ENCODE data around the gene CNTNAP2. TPM values are rescaled to one million over a fixed set of nuclear protein-coding genes. Genes with fewer than 3 reads are reported as not detected.

The CNTNAP2 gene
- total RNA-seq, 1 donor from 2014 or later: 0.27 TPM

DNA sequence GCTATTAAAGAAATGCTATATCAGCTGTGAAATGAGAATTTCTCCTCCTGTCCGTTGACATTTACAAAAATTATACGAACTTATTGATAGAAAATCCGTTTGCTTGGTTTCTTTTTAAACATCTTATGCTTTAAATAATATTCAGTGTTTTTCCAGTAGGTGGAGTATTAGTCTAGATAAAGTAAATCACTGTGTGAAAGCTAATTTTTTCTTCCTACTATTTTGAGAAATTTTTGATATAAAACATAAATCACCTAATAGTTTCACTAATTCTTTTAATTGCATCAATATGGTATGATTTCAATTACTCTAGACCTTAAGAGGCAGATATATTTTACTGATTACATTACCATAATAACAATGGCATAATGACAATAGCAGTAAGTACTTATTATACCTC lies 2138.7 kb downstream of the CNTNAP2 start:
- H3K27me3 Mint-ChIP-seq (ENCODE audit: low read depth): peaks cover 4% of the 10 kb centered on the region
- H3K4me3 Mint-ChIP-seq (ENCODE audit: unreplicated experiment): no peak overlapping the region
- peaks cover 11% of the 10 kb centered on the region for H3K9me3 Mint-ChIP-seq (ENCODE audit: low read depth)
- H3K36me3 Mint-ChIP-seq (ENCODE audit: low read depth): no peaks in the 10 kb centered on the region
- TF ChIP-seq, protein P1, sequence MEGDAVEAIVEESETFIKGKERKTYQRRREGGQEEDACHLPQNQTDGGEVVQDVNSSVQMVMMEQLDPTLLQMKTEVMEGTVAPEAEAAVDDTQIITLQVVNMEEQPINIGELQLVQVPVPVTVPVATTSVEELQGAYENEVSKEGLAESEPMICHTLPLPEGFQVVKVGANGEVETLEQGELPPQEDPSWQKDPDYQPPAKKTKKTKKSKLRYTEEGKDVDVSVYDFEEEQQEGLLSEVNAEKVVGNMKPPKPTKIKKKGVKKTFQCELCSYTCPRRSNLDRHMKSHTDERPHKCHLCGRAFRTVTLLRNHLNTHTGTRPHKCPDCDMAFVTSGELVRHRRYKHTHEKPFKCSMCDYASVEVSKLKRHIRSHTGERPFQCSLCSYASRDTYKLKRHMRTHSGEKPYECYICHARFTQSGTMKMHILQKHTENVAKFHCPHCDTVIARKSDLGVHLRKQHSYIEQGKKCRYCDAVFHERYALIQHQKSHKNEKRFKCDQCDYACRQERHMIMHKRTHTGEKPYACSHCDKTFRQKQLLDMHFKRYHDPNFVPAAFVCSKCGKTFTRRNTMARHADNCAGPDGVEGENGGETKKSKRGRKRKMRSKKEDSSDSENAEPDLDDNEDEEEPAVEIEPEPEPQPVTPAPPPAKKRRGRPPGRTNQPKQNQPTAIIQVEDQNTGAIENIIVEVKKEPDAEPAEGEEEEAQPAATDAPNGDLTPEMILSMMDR (IDR thresholded peaks at IDR 0.05): peak; percentile 74
- DNase-seq (ENCODE audit: low spot score): no peak
- H3K4me1 Mint-ChIP-seq (ENCODE audit: low read depth): no peaks in the 10 kb centered on the region
- no peak overlapping the region for H3K27ac Mint-ChIP-seq (ENCODE audit: unreplicated experiment)

DNA sequence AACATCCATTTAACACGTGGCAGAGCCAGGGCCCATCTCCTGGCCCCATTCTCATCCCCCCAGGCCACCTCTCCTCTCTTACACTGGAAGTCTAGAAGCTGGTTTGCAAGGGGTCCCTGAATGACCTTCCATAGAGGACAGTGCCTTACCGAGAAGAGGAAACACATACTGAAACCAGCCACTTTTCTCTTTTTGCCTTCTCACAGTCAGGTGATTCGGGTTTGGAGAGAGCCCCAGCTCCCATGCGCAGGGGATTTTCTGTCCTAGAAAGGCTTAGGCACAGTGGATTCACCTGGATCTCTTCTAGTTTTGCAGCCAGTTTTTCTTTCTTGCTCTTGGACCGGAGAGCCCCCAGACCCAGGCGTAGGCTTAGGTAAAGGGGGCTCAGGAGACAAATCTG lies 2139.8 kb downstream of the CNTNAP2 start:
- no peak overlapping the region for H3K27ac Mint-ChIP-seq (ENCODE audit: unreplicated experiment)
- H3K4me1 Mint-ChIP-seq (ENCODE audit: low read depth): no peaks in the 10 kb centered on the region
- TF ChIP-seq, protein P1 (IDR thresholded peaks at IDR 0.05): no peak
- no peak for DNase-seq (ENCODE audit: low spot score)
- peaks cover 7% of the 10 kb centered on the region for H3K9me3 Mint-ChIP-seq (ENCODE audit: low read depth)
- peaks cover 4% of the 10 kb centered on the region for H3K27me3 Mint-ChIP-seq (ENCODE audit: low read depth)
- H3K36me3 Mint-ChIP-seq (ENCODE audit: low read depth): no peaks in the 10 kb centered on the region
- no peak overlapping the region for H3K4me3 Mint-ChIP-seq (ENCODE audit: unreplicated experiment)

DNA sequence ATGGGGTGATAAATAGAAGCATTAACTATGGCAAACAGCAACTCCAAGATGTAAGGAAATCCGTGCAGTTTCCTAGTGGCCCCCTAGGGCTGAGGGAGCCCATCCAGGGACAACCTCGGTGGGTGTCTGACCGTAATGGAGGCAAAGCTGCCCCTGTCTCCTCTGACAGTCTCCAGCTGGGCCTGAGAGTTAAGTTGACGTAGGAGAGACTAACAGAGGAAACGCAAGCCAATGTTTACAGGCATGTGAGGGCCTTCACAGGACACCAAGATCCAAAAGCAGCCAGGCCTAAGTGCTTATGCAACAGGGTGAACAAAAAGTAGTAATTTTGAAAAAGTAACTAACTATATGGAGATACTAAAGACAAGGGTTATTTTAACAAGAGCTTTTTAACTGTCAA lies 2144.0 kb downstream of the CNTNAP2 start:
- peaks cover 7% of the 10 kb centered on the region for H3K4me1 Mint-ChIP-seq (ENCODE audit: low read depth)
- no peaks in the 10 kb centered on the region for H3K36me3 Mint-ChIP-seq (ENCODE audit: low read depth)
- no peaks in the 10 kb centered on the region for H3K9me3 Mint-ChIP-seq (ENCODE audit: low read depth)
- TF ChIP-seq, protein P1 (IDR thresholded peaks at IDR 0.05): no peak
- H3K4me3 Mint-ChIP-seq (ENCODE audit: unreplicated experiment): no peak overlapping the region
- DNase-seq (ENCODE audit: low spot score): no peak
- peaks cover 8% of the 10 kb centered on the region for H3K27me3 Mint-ChIP-seq (ENCODE audit: low read depth)
- H3K27ac Mint-ChIP-seq (ENCODE audit: unreplicated experiment): no peak overlapping the region

DNA sequence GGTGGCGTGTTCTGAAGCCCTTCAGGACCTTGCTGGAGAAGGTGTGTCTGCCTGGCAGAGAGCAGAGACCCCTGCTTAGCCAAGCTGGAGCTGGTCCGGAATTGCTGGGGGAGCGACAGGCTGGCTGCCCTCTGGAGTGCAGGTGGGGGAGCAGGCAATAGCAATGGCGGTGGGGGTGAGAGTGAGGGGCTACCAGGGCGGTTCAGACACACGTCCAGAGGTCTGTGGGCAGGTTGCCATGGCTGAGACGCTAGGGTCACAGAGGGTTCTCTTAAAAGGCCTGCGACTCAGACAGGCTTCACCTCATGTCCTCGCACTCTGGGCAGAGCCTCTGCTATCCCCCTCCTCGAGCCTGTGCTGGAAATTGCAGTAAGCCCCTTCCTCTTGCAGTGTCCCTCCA lies 2144.9 kb downstream of the CNTNAP2 start:
- Mint-ChIP-seq H3K4me3 (ENCODE audit: unreplicated experiment) (no peak overlapping the region), H3K27me3 (ENCODE audit: low read depth) (peaks cover 16% of the 10 kb centered on the region), H3K4me1 (ENCODE audit: low read depth) (peaks cover 7% of the 10 kb centered on the region), H3K27ac (ENCODE audit: unreplicated experiment) (no peak overlapping the region), H3K36me3 (ENCODE audit: low read depth) (no peaks in the 10 kb centered on the region), H3K9me3 (ENCODE audit: low read depth) (no peaks in the 10 kb centered on the region)
- DNase-seq (ENCODE audit: low spot score): no peak
- TF ChIP-seq, protein P1 (IDR thresholded peaks at IDR 0.05): no peak

DNA sequence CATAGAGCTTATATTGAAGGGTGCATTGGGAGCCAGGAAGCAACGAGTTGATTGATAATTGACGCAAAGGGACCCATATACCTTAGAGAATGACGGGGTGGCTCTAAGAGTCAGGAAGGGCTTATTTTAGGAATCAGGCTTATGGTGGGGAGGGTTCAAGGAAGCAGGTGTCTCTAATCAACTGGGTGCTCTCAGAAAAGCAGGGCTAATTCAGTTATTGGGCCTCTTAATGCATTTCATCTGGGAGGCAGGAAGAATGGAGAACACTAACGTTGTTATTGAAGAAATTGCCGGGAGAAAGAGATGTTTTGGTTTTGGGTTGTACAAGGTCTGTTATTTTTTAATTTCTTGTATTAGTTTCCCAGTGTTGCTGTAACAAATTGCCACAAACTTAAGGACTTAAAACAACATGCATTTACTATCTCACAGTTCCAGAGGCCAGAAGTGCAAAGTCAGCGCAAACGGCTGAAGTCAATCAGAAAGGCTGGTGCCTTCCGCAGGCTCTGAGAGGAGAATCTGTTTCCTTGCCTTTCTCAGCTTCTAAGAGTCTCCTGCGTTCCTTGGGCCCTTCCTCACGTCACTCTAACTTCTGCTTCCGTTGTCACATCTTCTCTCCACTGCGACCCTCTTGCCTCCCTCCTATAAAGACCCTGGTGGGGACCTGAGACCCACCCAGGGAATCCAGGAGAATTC lies 2145.5 kb downstream of the CNTNAP2 start:
- TF ChIP-seq, protein P1 (IDR thresholded peaks at IDR 0.05): no peak

More for the DNA sequence above, 2145.5 kb downstream of the CNTNAP2 start:
- Mint-ChIP-seq H3K9me3 (ENCODE audit: low read depth) (no peaks in the 10 kb centered on the region), H3K36me3 (ENCODE audit: low read depth) (no peaks in the 10 kb centered on the region), H3K4me1 (ENCODE audit: low read depth) (peaks cover 7% of the 10 kb centered on the region), H3K27me3 (ENCODE audit: low read depth) (peaks cover 17% of the 10 kb centered on the region), H3K27ac (ENCODE audit: unreplicated experiment) (no peak overlapping the region), H3K4me3 (ENCODE audit: unreplicated experiment) (peak overlapping the region; percentile 6)
- no peak for DNase-seq (ENCODE audit: low spot score)
